Activated CD4-positive, alpha-beta T cell treated with anti-CD3 and anti-CD28 coated beads, Interleukin-2, amount 10 ng/mL, durations not matched to agents 24 days and 14 days (primary cell): ENCODE data around the gene IMPG1. TPM values are rescaled to one million over a fixed set of nuclear protein-coding genes. Genes with fewer than 3 reads are reported as not detected.

Source experiments
- DNase-seq: peaks from one replicate; pipeline ENCODE4 v3.0.0; 2022
- H3K27ac Mint-ChIP-seq: one replicate; pipeline ENCODE4 v1.8.0; 2022; ENCODE audit warnings: mild to moderate bottlenecking, mixed read lengths
- H3K27me3 Mint-ChIP-seq: one replicate; pipeline ENCODE4 v1.8.0; 2022; ENCODE audit warnings: mixed read lengths
- H3K36me3 Mint-ChIP-seq: one replicate; pipeline ENCODE4 v1.8.0; 2022; ENCODE audit warnings: low read depth, mild to moderate bottlenecking, mixed read lengths
- H3K4me1 Mint-ChIP-seq: one replicate; pipeline ENCODE4 v1.8.0; 2021; ENCODE audit warnings: mixed read lengths
- H3K4me3 Mint-ChIP-seq: one replicate; pipeline ENCODE4 v1.8.0; 2022; ENCODE audit warnings: mild to moderate bottlenecking, moderate library complexity, mixed read lengths
- H3K9me3 Mint-ChIP-seq: one replicate; pipeline ENCODE4 v1.8.0; 2021; ENCODE audit warnings: mixed read lengths
- intact Hi-C: fragments of 100-400 bp; cut with micrococcal nuclease; formaldehyde crosslinking; loops from one replicate; pipeline ENCODE4 v1.15.1; 2023
- total RNA-seq: library from RNA; stranded (reverse); gene quantifications from 2 replicates; pipeline ENCODE4 v1.2.3, GENCODE V29; 2022

IMPG1 gene
- total RNA-seq, 1 donor from 2014 or later: not detected

DNA sequence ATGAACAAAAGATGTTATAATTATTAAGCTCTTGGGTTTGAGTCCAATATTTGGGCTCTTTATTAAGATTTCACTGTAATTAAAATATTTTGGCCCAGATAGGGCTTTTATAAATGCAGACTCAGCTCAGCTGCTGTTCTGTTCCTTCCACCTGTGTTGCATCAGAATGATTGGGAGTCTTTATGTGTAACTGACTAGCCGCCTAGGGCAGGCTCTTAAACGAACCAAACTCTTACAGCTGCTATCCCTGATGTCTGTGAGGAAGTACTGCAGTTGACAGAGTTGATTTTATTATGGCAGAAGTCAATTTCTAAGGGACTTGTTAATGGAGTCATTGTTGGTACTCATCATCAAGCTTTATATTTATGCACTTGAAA, 178.7 kb downstream of the IMPG1 start:
- Mint-ChIP-seq H3K36me3 (no peaks in the 10 kb centered on the region), H3K27me3 (no peaks in the 10 kb centered on the region), H3K4me3 (no peak overlapping the region), H3K27ac (no peak overlapping the region), H3K4me1 (no peaks in the 10 kb centered on the region), H3K9me3 (no peaks in the 10 kb centered on the region)
- intact Hi-C loops: no loop called here
- no peak for DNase-seq

GRCh38 chr6:75893058-75893775, 179.2 kb downstream of the IMPG1 start:
- peak; percentile 61 for DNase-seq
- no peaks in the 10 kb centered on the region for H3K9me3 Mint-ChIP-seq
- H3K36me3 Mint-ChIP-seq: no peaks in the 10 kb centered on the region
- no peaks in the 10 kb centered on the region for H3K4me1 Mint-ChIP-seq
- H3K4me3 Mint-ChIP-seq: no peak overlapping the region
- intact Hi-C loops: no loop called here
- no peak overlapping the region for H3K27ac Mint-ChIP-seq
- H3K27me3 Mint-ChIP-seq: no peaks in the 10 kb centered on the region

- Mint-ChIP-seq H3K9me3 (no peaks in the 10 kb centered on the region), H3K4me3 (no peak overlapping the region), H3K27ac (no peak overlapping the region), H3K27me3 (no peaks in the 10 kb centered on the region), H3K36me3 (no peaks in the 10 kb centered on the region), H3K4me1 (no peaks in the 10 kb centered on the region)
- intact Hi-C loops: no loop called here
- DNase-seq: no peak
These were observed 180.1 kb downstream of the IMPG1 start for GRCh38 chr6:75892384-75892783.

- peaks cover 2% of the 10 kb centered on the region for H3K27me3 Mint-ChIP-seq
- DNase-seq: no peak
- no peaks in the 10 kb centered on the region for H3K9me3 Mint-ChIP-seq
- no peaks in the 10 kb centered on the region for H3K4me1 Mint-ChIP-seq
- H3K4me3 Mint-ChIP-seq: no peak overlapping the region
- intact Hi-C loops: no loop called here
- H3K36me3 Mint-ChIP-seq: no peaks in the 10 kb centered on the region
- H3K27ac Mint-ChIP-seq: no peak overlapping the region
These were observed 187.6 kb downstream of the IMPG1 start for GRCh38 chr6:75884822-75885221.

DNA sequence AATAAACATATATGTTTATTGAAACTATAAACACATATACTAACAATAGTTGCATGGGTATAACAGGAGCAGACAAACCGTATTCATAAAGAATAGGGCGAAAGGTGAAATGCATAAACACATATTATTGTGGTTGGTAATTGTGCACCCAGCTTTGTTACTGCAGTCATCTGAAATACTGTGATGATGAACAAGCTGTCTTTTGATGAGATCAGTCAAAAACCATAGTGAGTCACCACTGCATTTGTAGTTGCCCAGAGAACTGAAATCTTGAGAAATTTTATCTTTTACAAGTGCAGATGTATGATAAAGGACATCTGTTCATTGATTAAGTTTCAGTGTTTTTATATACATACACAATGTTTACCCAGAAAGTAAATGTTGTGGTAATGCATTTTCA, 189.7 kb downstream of the IMPG1 start:
- Mint-ChIP-seq H3K4me1 (no peaks in the 10 kb centered on the region), H3K27ac (no peak overlapping the region), H3K36me3 (no peaks in the 10 kb centered on the region), H3K9me3 (no peaks in the 10 kb centered on the region), H3K4me3 (no peak overlapping the region), H3K27me3 (peaks cover 2% of the 10 kb centered on the region)
- intact Hi-C loops: no loop called here
- no peak for DNase-seq

- no peak overlapping the region for H3K4me3 Mint-ChIP-seq
- intact Hi-C loops: no loop called here
- no peak overlapping the region for H3K27ac Mint-ChIP-seq
- DNase-seq: no peak
- H3K27me3 Mint-ChIP-seq: peaks cover 2% of the 10 kb centered on the region
- H3K4me1 Mint-ChIP-seq: no peaks in the 10 kb centered on the region
- no peaks in the 10 kb centered on the region for H3K9me3 Mint-ChIP-seq
- no peaks in the 10 kb centered on the region for H3K36me3 Mint-ChIP-seq
These were observed 192.2 kb downstream of the IMPG1 start for GRCh38 chr6:75880305-75880704.

GRCh38 chr6:75876152-75876551, 196.3 kb downstream of the IMPG1 start:
- H3K36me3 Mint-ChIP-seq: no peaks in the 10 kb centered on the region
- no peak for DNase-seq
- intact Hi-C loops: no loop called here
- no peak overlapping the region for H3K27ac Mint-ChIP-seq
- no peaks in the 10 kb centered on the region for H3K4me1 Mint-ChIP-seq
- H3K4me3 Mint-ChIP-seq: no peak overlapping the region
- H3K9me3 Mint-ChIP-seq: no peaks in the 10 kb centered on the region
- H3K27me3 Mint-ChIP-seq: no peaks in the 10 kb centered on the region

DNA sequence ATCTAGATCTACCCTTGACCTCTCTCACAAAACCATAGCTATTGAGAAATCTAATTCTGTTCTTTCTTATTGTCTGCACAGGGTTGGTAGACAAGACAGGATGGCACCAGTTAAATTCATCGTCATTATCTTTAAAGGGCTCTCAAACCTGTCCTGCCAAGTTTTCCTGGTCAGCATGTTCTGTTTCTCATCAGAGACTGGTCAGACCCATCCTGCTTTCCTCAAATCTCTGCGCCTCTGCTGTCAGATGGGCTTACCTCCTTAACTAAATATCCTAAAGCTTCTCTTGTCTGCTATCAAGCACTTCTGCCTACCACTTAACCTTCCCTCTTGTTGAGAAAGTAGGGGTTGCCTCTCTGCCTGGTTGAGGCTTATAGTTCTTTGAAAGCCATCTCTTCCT, 198.2 kb downstream of the IMPG1 start:
- no peak for DNase-seq
- Mint-ChIP-seq H3K27me3 (no peaks in the 10 kb centered on the region), H3K36me3 (no peaks in the 10 kb centered on the region), H3K27ac (no peak overlapping the region), H3K4me3 (no peak overlapping the region), H3K4me1 (no peaks in the 10 kb centered on the region), H3K9me3 (no peaks in the 10 kb centered on the region)
- intact Hi-C loops: no loop called here
